Daoy (cell line): ENCODE results near the gene KIF13A. TPM values are rescaled to one million over a fixed set of nuclear protein-coding genes. Genes with fewer than 3 reads are reported as not detected.

Source experiments
- DNase-seq: peaks from one replicate; pipeline ENCODE4 v3.0.0-alpha.2; 2015; ENCODE audit warnings: low read depth
- total RNA-seq: library from RNA; depleted of rRNA; stranded (reverse); fragments of >200 nt; shearing (Covaris generic); gene quantifications from 2 replicates; pipeline ENCODE4 v1.2.3, GENCODE V29; 2014; rRNA removed

The KIF13A gene
- total RNA-seq, 1 experiment from 2014 or later: 23.0 TPM

DNA sequence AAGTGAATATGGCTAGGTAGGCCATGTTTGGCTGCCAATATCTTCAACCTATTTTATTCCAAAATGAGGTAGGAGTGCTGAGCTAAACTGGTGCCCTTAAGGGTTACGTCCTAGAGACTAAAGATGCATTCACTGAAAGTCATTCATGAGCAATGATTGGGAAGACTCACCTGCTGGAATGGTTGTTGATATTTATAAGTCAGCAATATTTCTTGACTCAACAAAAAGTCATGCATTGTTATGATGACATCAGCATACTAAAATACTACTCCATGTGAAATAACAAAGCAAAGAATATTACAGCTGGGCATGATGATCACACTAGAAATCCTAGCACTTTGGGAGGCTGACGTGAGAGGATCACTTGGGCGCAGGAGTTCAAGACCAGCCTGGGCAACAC is 263.1 kb downstream of the KIF13A start:
- DNase-seq: no peak

DNA sequence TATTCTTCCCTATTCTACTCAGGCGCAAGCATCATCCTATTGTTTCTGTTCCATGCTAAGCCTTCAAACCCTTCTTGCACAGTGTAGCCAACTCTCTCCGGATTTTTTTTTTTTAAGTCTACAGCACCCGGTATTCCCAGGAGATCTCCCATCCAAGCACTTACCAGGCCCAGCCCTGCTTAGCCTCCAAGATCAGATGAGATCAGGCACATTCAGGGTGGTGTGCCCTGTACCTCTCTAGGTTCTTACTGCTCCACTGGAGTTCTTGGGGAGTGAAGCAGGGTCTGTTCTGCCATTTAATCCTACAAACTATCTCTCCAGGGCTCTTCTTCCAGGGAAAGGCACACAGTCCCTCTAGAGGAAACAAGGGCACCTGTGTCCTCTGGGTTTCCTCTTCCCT is 265.8 kb downstream of the KIF13A start:
- no peak for DNase-seq

DNA sequence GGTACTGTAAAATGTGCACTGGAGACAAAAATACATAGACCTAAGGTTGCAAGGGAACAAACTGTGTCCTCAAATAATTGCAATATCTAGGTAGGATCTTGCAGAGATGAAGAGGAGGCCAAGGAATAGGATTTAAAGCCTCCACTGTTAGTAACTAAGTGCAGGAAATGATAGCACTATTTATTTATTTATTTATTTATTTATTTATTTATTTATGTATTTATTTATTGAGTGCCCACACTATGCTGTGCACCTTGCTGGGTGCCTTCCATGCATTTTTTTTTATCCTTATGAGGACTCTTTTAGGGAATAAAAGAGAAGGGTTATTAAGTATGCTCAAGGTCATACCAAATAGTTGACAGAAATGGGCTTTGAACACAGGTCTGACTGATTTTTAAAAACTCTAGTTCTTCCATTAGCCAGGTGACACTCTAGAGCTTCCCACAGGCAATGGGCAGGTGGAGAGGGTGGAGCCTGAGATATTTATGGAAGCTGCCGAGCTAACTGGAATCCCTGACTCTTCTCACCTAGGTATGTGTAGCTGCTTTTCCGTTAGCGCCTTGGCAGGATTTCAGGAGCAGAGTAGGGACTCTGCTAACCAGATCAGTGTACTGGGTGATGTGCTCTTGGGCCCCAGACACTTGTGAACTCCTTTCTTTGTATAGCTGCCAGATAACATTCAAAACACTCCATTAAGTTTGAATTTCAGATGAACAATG is 268.0 kb downstream of the KIF13A start:
- no peak for DNase-seq

DNA sequence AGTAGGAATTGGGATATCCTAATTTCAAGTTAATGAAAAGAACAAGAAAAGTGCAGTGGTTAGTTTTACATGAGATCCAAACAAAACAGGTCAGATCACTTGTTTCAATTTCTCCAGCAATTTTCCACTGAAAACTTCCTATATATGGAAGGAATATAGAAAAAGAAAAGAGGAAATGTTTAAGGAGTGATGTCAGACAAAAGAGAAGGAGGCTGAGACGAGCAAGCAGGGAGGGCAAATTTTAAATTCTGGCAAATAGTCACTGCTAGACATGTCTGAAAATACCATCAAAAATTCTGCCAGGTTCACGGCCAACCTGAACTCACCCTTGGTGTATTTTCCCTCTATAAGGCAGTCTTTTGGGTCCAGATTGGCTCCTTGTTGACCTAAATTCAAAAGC is 271.2 kb downstream of the KIF13A start:
- DNase-seq: no peak

DNA sequence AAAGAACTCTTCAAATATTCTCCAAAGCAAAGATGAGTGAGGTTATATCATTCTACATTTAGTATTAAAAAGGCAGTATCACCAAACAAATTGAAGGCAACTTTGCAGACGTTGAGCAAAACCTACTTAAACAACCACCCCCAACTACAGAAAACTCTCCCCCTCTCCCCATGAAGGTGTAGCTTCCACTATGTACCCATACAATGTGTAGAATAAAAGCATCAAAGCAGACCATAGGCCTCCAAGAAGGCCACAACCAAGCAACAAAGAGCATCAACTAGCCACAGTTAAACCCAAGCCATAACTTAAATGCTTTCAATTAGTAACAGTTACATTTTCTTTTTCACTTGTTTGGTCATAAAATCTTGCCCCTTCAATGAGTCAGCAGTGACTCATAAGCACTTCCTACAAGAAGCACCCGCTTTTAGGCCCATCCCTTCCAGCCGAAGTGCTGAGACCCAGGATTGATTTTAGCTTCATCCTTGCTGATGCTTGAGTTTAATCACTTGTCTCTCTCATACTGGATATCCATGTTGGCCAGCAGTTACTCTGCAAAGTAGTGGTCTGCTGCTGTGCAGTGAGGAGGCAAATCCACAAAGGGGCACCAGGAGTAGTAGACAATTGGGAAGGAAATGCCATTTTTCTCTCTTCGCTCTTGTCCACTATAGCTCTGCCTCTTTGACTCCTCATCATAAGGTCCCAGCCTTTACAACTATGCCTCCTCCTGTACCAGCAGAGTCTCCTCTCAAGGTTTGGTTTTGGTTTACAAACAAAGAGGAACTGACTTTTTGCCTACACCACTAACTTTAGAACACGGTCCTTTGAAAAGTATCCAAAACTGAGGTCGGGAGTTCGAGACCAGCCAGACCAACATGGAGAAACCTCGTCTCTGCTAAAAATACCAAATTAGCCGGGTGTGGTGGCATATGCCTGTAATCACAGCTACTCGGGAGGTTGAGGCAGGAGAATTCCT is 272.3 kb downstream of the KIF13A start:
- peak; percentile 93 for DNase-seq

DNA sequence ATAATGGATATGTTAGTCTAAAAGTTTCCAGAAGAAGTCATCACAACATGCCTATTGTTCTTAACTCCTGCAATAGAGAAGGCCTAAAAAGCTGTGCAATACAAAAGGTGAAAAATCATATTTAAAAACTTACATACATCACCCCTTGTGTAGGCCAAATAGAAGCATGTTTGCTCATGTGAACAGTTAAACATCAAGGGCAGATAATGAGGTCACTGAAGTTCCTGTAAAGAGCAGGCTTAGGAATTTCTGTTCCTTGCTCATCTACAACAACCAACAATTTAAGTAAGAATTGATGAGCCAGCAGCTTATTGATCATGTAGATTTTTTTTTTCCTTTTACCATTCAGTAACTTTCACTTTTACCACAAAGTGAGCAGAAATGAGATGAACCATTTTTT is 273.3 kb downstream of the KIF13A start:
- DNase-seq: no peak

DNA sequence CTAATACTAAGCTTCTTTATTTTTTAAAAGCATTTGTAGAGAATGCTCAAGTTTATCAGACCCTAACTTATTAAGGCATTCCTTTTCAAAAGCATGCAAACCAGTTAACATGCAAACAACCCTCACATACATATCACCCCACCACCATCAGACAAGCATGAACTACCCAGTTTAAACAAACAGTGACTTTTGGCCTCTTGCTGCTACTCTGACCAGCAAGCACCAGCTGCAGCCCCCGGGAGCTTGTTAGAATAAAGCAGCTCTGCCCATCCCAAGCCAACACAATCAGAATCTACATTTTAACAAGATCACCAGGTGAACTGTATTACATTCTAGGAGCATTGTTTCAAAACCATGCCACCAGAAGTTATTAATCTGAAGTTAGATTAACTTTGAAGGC is 274.9 kb downstream of the KIF13A start:
- no peak for DNase-seq

DNA sequence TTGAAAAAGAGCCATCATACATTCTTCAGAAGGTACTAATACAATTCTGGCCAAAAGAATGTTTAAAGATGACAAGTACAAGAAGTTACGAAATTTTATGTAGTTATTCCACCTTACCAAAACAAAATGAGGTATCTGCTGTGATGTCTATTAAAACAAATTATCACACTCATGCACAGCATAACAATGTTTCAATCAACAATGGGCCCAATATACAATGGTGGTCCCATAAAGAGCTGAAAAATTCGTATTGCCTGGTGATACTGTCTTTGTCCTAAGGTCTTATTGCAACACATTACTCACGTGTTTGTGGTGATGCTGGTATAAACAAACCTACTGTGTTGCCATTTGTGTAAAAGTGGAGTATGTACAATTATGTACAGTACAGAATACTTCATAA is 277.1 kb downstream of the KIF13A start:
- no peak for DNase-seq

DNA sequence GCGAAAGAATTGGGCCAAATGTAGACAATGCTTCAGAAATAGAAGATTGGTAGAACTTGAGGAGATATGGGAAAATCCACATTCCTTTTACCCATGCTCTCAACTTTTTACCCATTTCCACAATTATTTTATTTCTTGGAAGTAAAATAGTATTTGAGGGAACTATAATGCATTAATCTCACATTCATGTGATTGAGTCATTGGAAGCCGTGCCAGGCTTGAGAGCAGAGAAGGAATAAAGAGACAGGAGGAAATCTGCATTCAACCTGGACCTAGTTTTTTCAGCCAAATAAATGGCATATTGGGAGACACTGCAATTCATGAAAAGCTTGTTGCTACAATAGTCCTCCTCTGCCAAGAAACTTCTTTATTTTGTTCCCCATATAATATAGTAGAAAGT is 278.0 kb downstream of the KIF13A start:
- no peak for DNase-seq

Other genes with a start within 250 kb of the KIF13A start
- gene NHLRC1, start 135.0 kb upstream of the KIF13A start, total RNA-seq: 2.6 and 2.7 TPM in 2 replicates
- gene TPMT, start 167.4 kb upstream of the KIF13A start, total RNA-seq: 26.7 and 34.1 TPM in 2 replicates
- 14.3 and 17.4 TPM in 2 replicates for gene KDM1B, start 167.8 kb upstream of the KIF13A start, total RNA-seq